HepG2 (cell line): ENCODE results near the gene NUDT22.

Source experiments
- ATF1 ChIP-seq: IDR thresholded peaks from 2 replicates; pipeline ENCODE4 v1.6.1; 2016; ENCODE audit warnings: mild to moderate bottlenecking, control low read depth
- CTCF ChIP-seq: sonication (generic); formaldehyde crosslinking; IDR thresholded peaks from 2 replicates; pipeline ENCODE4 v1.5.0; 2020; ENCODE audit warnings: mild to moderate bottlenecking, missing genetic modification reagents, moderate library complexity
- E2F1 ChIP-seq: sonication (generic); formaldehyde crosslinking; IDR thresholded peaks from 2 replicates; pipeline ENCODE4 v1.5.0; 2020; ENCODE audit warnings: missing genetic modification reagents
- EZH2 ChIP-seq: conservative IDR thresholded peaks from 2 replicates; pipeline ENCODE4 v1.6.1; 2012; ENCODE audit warnings: mild to moderate bottlenecking, low read depth, low read length, moderate library complexity
- GRHL1 ChIP-seq: sonication (generic); formaldehyde crosslinking; conservative IDR thresholded peaks from 2 replicates; pipeline ENCODE4 v1.8.0; 2022; ENCODE audit warnings: missing genetic modification reagents
- HDAC2 ChIP-seq: sonication (generic); formaldehyde crosslinking; IDR thresholded peaks from 2 replicates; pipeline ENCODE4 v1.4.0; 2020; ENCODE audit warnings: missing genetic modification reagents
- NBN ChIP-seq: fragments of 450-650 bp; conservative IDR thresholded peaks from 2 replicates; pipeline ENCODE4 v1.6.1; 2017
- NFIC ChIP-seq: IDR thresholded peaks from 2 replicates; pipeline ENCODE4 v1.6.1; 2012; ENCODE audit warnings: mild to moderate bottlenecking, low read length, inconsistent platforms
- RXRB ChIP-seq: IDR thresholded peaks from 2 replicates; pipeline ENCODE4 v1.6.1; 2016; ENCODE audit warnings: borderline replicate concordance, missing genetic modification reagents, missing compliant biosample characterization
- SP2 ChIP-seq: sonication (generic); formaldehyde crosslinking; IDR thresholded peaks from 2 replicates; pipeline ENCODE4 v1.5.1; 2020; ENCODE audit warnings: mild to moderate bottlenecking, missing genetic modification reagents
- ZNF317 ChIP-seq: sonication (generic); formaldehyde crosslinking; IDR thresholded peaks from 2 replicates; pipeline ENCODE4 v1.5.0; 2020; ENCODE audit warnings: mild to moderate bottlenecking, missing genetic modification reagents
- ZNF335 ChIP-seq: sonication (generic); formaldehyde crosslinking; IDR thresholded peaks from 2 replicates; pipeline ENCODE4 v1.4.0; 2020; ENCODE audit warnings: missing genetic modification reagents

GRCh38 chr11:64245401-64245796, 19.3 kb downstream of the NUDT22 start:
- TF ChIP-seq ATF1 (CRISPR knock-in tag) (no peak), CTCF (CRISPR knock-in tag) (no peak), NBN (no peak), ZNF335 (CRISPR knock-in tag) (no peak), EZH2 (no peak), NFIC (no peak), HDAC2 (no peak), RXRB (CRISPR knock-in tag) (no peak), SP2 (no peak), E2F1 (CRISPR knock-in tag) (no peak), GRHL1 (CRISPR knock-in tag) (no peak), ZNF317 (no peak)
